ENCODE data around the gene CHDH. TPM values are rescaled to one million over a fixed set of nuclear protein-coding genes. Genes with fewer than 3 reads are reported as not detected.

CHDH gene
- total RNA-seq, 4 donors from 2014 or later, result 36.5 to 114 (median 53.7) TPM

DNA sequence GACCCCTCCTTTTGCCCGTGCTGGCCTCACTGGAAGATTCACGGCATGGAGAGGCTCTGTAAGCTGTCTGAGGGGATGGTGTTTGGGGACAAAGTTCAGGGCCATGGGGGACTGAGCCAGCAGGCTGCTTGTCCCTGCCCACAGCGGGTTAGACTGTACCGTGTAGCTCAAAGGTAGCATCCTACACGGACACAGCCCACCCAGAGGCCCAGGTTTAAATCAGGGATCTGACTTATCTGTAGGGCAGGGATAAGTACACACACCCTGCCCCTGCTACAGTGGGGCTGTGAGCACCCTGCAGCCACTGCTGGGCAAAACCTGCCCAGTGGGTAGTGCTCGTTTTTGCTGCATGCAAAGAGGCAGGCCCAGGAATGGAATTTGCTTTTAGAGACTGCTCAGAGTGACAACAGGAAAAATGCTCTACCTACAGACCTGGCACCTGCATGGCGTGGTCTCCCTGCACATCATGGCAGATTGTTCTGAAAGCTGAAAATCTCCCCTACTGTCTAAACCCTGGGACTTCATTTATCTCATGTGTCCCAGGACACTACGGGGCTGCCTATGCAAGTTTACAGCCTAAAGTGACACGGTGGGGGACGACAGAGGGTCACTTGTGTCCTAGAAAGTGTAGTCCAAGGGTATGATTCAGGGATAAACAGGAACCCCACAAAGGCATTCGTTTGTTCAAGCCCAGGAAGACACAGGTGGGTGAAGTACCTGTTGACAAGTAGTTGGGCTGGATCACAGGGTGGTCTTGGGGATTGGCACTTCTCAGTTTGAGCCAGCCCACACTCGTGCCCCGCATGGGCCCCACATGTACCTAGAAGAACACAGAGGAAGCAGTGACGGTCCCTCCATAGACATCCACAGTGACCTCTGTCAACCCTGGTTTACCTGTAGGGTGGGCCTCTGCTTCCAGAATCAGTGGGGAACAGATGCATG lies 27.7 kb downstream of the CHDH start:
- Histone ChIP-seq H3K9me3 (no peaks in the 10 kb centered on the region), H3K4me1 (no peaks in the 10 kb centered on the region), H3K27ac (no peak overlapping the region), H3K27me3 (no peaks in the 10 kb centered on the region), H3K36me3 (peaks cover 0 to 4% (median 0%) of the 10 kb centered on the region in 4 donors), H3K4me3 (no peak overlapping the region)
- intact Hi-C loops (cut with DNase I; ENCODE audit: low total_unique reads), result no loop called here
- WGBS, 2 donors (ENCODE audit: low coverage in 1 of 2), result 86 to 100% methylated on average over 2 to 13 of the region's 14 CpGs
- TF ChIP-seq EP300 (IDR thresholded peaks at IDR 0.05; ENCODE audit: low read depth) (no peak), POLR2A (IDR thresholded peaks at IDR 0.05) (no peak), POLR2AphosphoS5 (IDR thresholded peaks at IDR 0.05) (no peak)
- TF ChIP-seq, protein P1, sequence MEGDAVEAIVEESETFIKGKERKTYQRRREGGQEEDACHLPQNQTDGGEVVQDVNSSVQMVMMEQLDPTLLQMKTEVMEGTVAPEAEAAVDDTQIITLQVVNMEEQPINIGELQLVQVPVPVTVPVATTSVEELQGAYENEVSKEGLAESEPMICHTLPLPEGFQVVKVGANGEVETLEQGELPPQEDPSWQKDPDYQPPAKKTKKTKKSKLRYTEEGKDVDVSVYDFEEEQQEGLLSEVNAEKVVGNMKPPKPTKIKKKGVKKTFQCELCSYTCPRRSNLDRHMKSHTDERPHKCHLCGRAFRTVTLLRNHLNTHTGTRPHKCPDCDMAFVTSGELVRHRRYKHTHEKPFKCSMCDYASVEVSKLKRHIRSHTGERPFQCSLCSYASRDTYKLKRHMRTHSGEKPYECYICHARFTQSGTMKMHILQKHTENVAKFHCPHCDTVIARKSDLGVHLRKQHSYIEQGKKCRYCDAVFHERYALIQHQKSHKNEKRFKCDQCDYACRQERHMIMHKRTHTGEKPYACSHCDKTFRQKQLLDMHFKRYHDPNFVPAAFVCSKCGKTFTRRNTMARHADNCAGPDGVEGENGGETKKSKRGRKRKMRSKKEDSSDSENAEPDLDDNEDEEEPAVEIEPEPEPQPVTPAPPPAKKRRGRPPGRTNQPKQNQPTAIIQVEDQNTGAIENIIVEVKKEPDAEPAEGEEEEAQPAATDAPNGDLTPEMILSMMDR (IDR thresholded peaks at IDR 0.05), result no peak
- no peak for DNase-seq
- in situ Hi-C loops (cut with MboI; ENCODE audit: low pct_ligation_motif_present in 1 of 4, low pct_unique_long_range_greater_than_20kb in 1 of 4, low sequenced_read_pairs in 3 of 4), result no loop called here

DNA sequence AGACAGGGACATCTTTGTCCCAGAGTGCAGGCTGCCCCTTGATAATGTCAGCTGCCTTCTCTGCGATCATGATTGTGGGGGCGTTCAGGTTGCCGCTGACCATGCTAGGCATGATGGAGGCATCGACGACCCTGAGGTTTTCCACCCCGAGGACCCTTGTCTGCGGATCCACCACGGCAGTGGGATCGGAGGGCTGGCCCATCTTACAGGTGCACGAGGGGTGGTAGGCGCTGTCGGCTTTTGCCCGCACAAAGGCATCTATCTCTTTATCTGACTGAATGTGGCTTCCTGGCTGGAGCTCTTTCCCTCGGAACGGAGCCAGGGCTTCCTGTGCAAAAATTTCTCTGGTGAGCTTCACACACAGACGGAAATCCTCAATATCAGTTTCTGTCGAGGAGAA lies 28.4 kb downstream of the CHDH start:
- no peak for DNase-seq
- no peak overlapping the region for H3K4me3 ChIP-seq
- no peaks in the 10 kb centered on the region for H3K4me1 ChIP-seq
- peaks cover 0 to 4% (median 0%) of the 10 kb centered on the region in 4 donors for H3K36me3 ChIP-seq
- H3K9me3 ChIP-seq, result no peaks in the 10 kb centered on the region
- no peaks in the 10 kb centered on the region for H3K27me3 ChIP-seq
- in situ Hi-C loops (cut with MboI; ENCODE audit: low pct_ligation_motif_present in 1 of 4, low pct_unique_long_range_greater_than_20kb in 1 of 4, low sequenced_read_pairs in 3 of 4) (no loop called here), intact Hi-C loops (cut with DNase I; ENCODE audit: low total_unique reads) (no loop called here)
- 88% methylated on average over 17 of the region's 17 CpGs; no CpG with 5 or more reads in 1 of the 2 donors for WGBS, 2 donors (ENCODE audit: low coverage in 1 of 2)
- H3K27ac ChIP-seq, result no peak overlapping the region
- TF ChIP-seq, protein P1 (IDR thresholded peaks at IDR 0.05), result no peak
- TF ChIP-seq POLR2AphosphoS5 (IDR thresholded peaks at IDR 0.05) (no peak), EP300 (IDR thresholded peaks at IDR 0.05; ENCODE audit: low read depth) (no peak), POLR2A (IDR thresholded peaks at IDR 0.05) (no peak)

DNA sequence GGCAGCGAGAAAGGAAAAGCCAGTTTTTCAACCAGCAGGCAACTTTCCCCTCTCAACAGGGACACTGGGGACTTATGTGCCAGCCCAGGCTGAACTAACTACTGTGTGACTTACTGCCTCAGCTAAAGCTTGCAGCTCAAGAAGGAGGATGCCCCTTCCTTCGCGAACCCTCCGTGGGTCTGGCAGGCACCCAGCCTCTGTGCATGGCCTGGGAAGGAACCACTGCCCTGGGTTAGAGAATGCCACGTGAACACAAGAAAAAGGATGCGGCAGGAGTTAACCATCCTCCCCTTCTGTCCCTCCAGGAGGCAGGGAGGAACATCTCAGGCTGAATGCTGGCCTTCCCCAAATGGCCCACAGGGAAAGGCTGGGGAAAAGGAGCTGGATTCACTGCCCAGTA lies 29.0 kb downstream of the CHDH start:
- no peaks in the 10 kb centered on the region for H3K9me3 ChIP-seq
- intact Hi-C loops (cut with DNase I; ENCODE audit: low total_unique reads), result no loop called here
- no peak overlapping the region for H3K27ac ChIP-seq
- no peak overlapping the region for H3K4me3 ChIP-seq
- WGBS, 2 donors (ENCODE audit: low coverage in 1 of 2), result 89% methylated on average over 6 of the region's 6 CpGs; no CpG with 5 or more reads in 1 of the 2 donors
- TF ChIP-seq EP300 (IDR thresholded peaks at IDR 0.05; ENCODE audit: low read depth) (no peak), POLR2AphosphoS5 (IDR thresholded peaks at IDR 0.05) (no peak), POLR2A (IDR thresholded peaks at IDR 0.05) (no peak)
- TF ChIP-seq, protein P1 (IDR thresholded peaks at IDR 0.05), result no peak
- peaks cover 0 to 4% (median 0%) of the 10 kb centered on the region in 4 donors for H3K36me3 ChIP-seq
- in situ Hi-C loops (cut with MboI; ENCODE audit: low pct_ligation_motif_present in 1 of 4, low pct_unique_long_range_greater_than_20kb in 1 of 4, low sequenced_read_pairs in 3 of 4), result no loop called here
- no peaks in the 10 kb centered on the region for H3K4me1 ChIP-seq
- H3K27me3 ChIP-seq, result no peaks in the 10 kb centered on the region
- no peak for DNase-seq

DNA sequence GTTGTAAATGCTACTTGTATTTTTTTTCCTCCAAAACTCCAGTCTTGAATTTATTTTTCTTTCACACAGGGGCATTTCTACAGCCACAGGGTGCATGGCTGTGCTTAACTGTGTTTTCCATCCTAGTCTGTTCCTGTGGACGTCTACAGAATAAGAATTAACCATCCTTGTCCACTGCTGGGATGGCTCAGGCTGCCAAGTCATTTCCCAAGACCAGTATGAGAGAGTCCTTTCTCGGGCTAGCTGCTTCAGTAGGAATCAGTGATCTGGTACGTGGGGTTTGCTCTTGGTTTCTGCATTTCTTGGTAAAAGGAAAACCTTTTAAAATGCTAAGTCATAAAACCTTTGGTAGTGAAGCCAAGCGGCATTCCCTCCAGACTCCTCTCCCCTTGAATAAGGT lies 29.8 kb downstream of the CHDH start:
- intact Hi-C loops (cut with DNase I; ENCODE audit: low total_unique reads) (no loop called here), in situ Hi-C loops (cut with MboI; ENCODE audit: low pct_ligation_motif_present in 1 of 4, low pct_unique_long_range_greater_than_20kb in 1 of 4, low sequenced_read_pairs in 3 of 4) (no loop called here)
- H3K27me3 ChIP-seq, result no peaks in the 10 kb centered on the region
- H3K4me3 ChIP-seq, result no peak overlapping the region
- WGBS, 2 donors (ENCODE audit: low coverage in 1 of 2), result 73 to 78% methylated on average over 4 of the region's 4 CpGs
- no peak for TF ChIP-seq POLR2AphosphoS5 (IDR thresholded peaks at IDR 0.05)
- TF ChIP-seq, protein P1 (IDR thresholded peaks at IDR 0.05), result no peak
- TF ChIP-seq EP300 (IDR thresholded peaks at IDR 0.05; ENCODE audit: low read depth), result no peak
- TF ChIP-seq POLR2A (IDR thresholded peaks at IDR 0.05), result no peak
- H3K36me3 ChIP-seq, result peaks cover 0 to 4% (median 0%) of the 10 kb centered on the region in 4 donors
- no peak overlapping the region for H3K27ac ChIP-seq
- no peak for DNase-seq
- no peaks in the 10 kb centered on the region for H3K9me3 ChIP-seq
- no peaks in the 10 kb centered on the region for H3K4me1 ChIP-seq
